Naive thymus-derived CD4-positive, alpha-beta T cell (primary cell): ENCODE results near the gene SPAG9. TPM values are rescaled to one million over a fixed set of nuclear protein-coding genes. Genes with fewer than 3 reads are reported as not detected.

Experiments
- ATAC-seq: fragments of 150-1000 bp; cut with Tn5 transposase; 2 replicates; pipeline ENCODE4 v1.10.0; 2021; ENCODE audit warnings: mild to moderate bottlenecking, moderate library complexity
- CTCF ChIA-PET: fragments of 350-600 bp; sonication (Branson Sonifier 250); formaldehyde crosslinking; loops from one replicate; lab custom pipeline; 2021; ENCODE audit warnings: antibody characterized with exemption; lab: Charles Lee
- POLR2A ChIA-PET: fragments of 350-600 bp; sonication (Branson Sonifier 250); formaldehyde crosslinking; loops from one replicate; lab custom pipeline; 2021; ENCODE audit warnings: antibody characterized with exemption, inconsistent platforms; lab: Charles Lee
- DNase-seq, 9 donors: peaks; one replicate each; pipeline versions ENCODE4 v3.0.0 to v3.0.0-alpha.2; 2020 to 2022; ENCODE audit warnings: mixed read lengths in 1 of 9
- H3K27ac ChIP-seq: one replicate; pipeline ENCODE4 v1.7.0; 2013; ENCODE audit warnings: mild to moderate bottlenecking, low read depth, low read length, moderate library complexity
- H3K27me3 ChIP-seq, 2 donors: one replicate each; pipeline ENCODE4 v1.7.0; 2013; ENCODE audit warnings: low read length in 2 of 2, mild to moderate bottlenecking in 2 of 2, moderate library complexity in 2 of 2; ENCODE audit not compliant: control insufficient read depth in 2 of 2, insufficient read depth in 2 of 2
- H3K36me3 ChIP-seq, 3 experiments: 1 replicate in 2 of 3; 2 replicates in 1 of 3; pipeline ENCODE4 v1.7.0; 2013; ENCODE audit warnings: low read length in 3 of 3, mild to moderate bottlenecking in 3 of 3, moderate library complexity in 1 of 3; ENCODE audit not compliant: insufficient read depth in 3 of 3, control insufficient read depth in 2 of 3
- H3K4me1 ChIP-seq, 2 donors: one replicate each; pipeline ENCODE4 v1.7.0; 2013; ENCODE audit warnings: low read length in 2 of 2, mild to moderate bottlenecking in 2 of 2, moderate library complexity in 1 of 2; ENCODE audit not compliant: control insufficient read depth in 2 of 2, insufficient read depth in 2 of 2
- H3K4me3 ChIP-seq: 2 replicates; pipeline ENCODE4 v1.7.0; 2013; ENCODE audit warnings: mild to moderate bottlenecking, low read length
- H3K9me3 ChIP-seq, 3 experiments: 1 replicate in 2 of 3; 2 replicates in 1 of 3; pipeline ENCODE4 v1.7.0; 2013; ENCODE audit warnings: low read length in 3 of 3; ENCODE audit not compliant: control insufficient read depth in 2 of 3
- H3K27ac Mint-ChIP-seq, 9 donors: one replicate each; pipeline ENCODE4 v1.8.0; 2020 to 2022; ENCODE audit warnings: mixed read lengths in 9 of 9, mild to moderate bottlenecking in 8 of 9, moderate library complexity in 5 of 9, inconsistent platforms in 2 of 9
- H3K27me3 Mint-ChIP-seq, 5 donors: one replicate each; pipeline ENCODE4 v1.8.0; 2021 to 2022; ENCODE audit warnings: mixed read lengths in 5 of 5, mild to moderate bottlenecking in 1 of 5
- H3K36me3 Mint-ChIP-seq, 5 donors: one replicate each; pipeline ENCODE4 v1.8.0; 2020 to 2022; ENCODE audit warnings: mixed read lengths in 5 of 5, mild to moderate bottlenecking in 3 of 5, inconsistent platforms in 1 of 5
- H3K4me1 Mint-ChIP-seq, 7 donors: one replicate each; pipeline ENCODE4 v1.8.0; 2020 to 2022; ENCODE audit warnings: mixed read lengths in 7 of 7, mild to moderate bottlenecking in 3 of 7, inconsistent platforms in 1 of 7
- H3K4me3 Mint-ChIP-seq, 10 donors: one replicate each; pipeline ENCODE4 v1.8.0; 2020 to 2022; ENCODE audit warnings: mild to moderate bottlenecking in 10 of 10, mixed read lengths in 10 of 10, moderate library complexity in 6 of 10, inconsistent platforms in 2 of 10
- H3K9me3 Mint-ChIP-seq, 11 donors: one replicate each; pipeline ENCODE4 v1.8.0; 2020 to 2022; ENCODE audit warnings: mixed read lengths in 11 of 11, mild to moderate bottlenecking in 4 of 11, inconsistent platforms in 1 of 11, moderate library complexity in 1 of 11
- intact Hi-C, 2 donors: fragments of 100-400 bp; cut with micrococcal nuclease; formaldehyde crosslinking; loops; one replicate each; pipeline ENCODE4 v1.15.1; 2023
- polyA plus RNA-seq, 2 donors: library from polyadenylated mRNA; unstranded; fragments of 300-500 nt; fragmentation: Illumina TruSeq; gene quantifications; one replicate each; pipeline ENCODE4 v1.2.3, GENCODE V29; 2021
- total RNA-seq, 6 experiments: library from RNA in 5 of 6; stranded (reverse) in 5 of 6; gene quantifications; 1 replicate in 5 of 6; 2 replicates in 1 of 6; pipeline ENCODE4 v1.2.3 and lab custom pipeline; 2021 to 2026

Gene SPAG9
- total and polyA plus RNA-seq, 7 experiments from 2014 or later: 3.3 to 73.4 (median 52.9) TPM

DNA sequence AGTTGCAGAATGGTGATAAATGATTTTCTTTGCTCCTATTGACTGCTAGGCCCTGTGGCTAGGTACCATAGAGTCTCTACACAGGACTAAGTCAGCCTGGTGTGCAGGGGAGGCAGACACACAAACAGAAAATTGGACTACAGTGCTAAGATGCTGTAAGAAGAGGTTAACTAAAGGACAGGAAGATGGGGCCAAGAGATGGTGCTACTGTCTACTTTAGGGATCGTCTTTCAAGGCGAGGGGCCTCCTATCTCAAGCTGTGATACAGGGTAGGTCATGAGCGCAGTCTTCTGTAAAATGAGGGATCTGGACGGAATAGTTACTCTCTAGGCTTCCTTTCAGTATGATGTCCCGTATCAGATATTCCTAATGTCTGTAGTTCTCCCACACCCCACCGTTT lies 33.5 kb upstream of the SPAG9 start:
- peaks cover 0 to 18% (median 6%) of the 10 kb centered on the region in 7 donors for H3K4me1 Mint-ChIP-seq
- Histone ChIP-seq H3K9me3 (no peaks in the 10 kb centered on the region), H3K27me3 (no peaks in the 10 kb centered on the region), H3K4me1 (peaks cover 15% of the 10 kb centered on the region in 2 donors), H3K27ac (peak overlapping the region; percentile 67), H3K36me3 (peaks cover 0 to 11% (median 0%) of the 10 kb centered on the region in 3 experiments), H3K4me3 (peak overlapping the region; percentile 78)
- no peaks in the 10 kb centered on the region for H3K27me3 Mint-ChIP-seq
- CTCF ChIA-PET: interaction anchor here (0.9 kb wide), 1 partner anchor 34 kb away, joined by 3 read pairs; the partner anchor contains the start of gene SPAG9
- no peak for DNase-seq
- no peaks in the 10 kb centered on the region for H3K9me3 Mint-ChIP-seq
- no peak for ATAC-seq
- POLR2A ChIA-PET: interaction anchor here (1.0 to 2.0 kb wide), 2 partner anchors 9 to 149 kb away, joined by 5 to 26 read pairs; no protein-coding TSS in a partner anchor
- H3K36me3 Mint-ChIP-seq: peaks cover 0 to 12% (median 4%) of the 10 kb centered on the region in 5 donors
- no peak overlapping the region for H3K27ac Mint-ChIP-seq
- H3K4me3 Mint-ChIP-seq: no peak overlapping the region
- intact Hi-C loops: loop anchor here in 1 of 2 donors (5.0 to 10.0 kb wide), 3 partner anchors 302 to 609 kb away; partner anchors contain the start of genes ANKRD40 and SPATA20

DNA sequence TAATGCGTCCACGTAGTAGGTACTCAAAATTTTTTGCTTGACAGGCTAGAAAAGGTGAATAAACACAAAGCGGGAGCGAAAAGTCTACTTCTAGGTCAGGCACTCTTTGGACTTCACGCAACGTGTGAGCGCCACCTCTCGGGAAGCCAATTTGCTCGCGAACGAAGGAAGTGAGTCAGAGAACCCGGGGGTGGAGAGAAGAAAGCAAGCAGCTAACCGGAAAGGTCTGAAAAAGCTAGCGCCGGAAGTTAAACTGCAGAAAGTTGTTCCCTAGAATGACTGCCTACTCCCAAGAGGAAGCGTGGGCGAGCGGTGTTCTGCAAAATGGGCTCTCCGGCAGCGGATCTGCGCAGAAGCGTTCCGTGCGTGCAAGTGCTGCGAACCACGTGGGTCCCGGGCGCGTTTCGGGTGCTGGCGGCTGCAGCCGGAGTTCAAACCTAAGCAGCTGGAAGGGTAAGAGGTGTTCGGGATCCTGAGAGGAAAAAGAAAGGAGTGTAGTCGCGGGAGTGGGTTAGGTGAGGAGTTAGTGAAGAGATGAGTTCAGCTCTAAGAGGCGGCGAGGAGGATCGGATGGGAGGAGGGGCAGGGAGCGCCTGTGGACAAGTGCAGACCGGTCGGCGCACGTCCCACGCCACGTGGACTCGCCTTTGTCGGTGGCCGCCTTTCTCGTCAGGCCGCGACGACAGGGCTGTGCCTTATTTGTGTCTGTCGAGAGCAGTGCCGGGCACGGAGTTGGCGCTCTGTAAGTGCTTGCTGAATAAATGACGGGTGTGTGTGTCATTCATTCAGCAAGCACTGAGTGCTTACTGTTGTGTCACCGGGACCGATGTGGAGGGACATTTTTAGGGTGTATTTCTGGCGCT lies 32.8 kb upstream of the SPAG9 start, which contains the start of gene NME1:
Gene NME1, plus strand, starts transcription at position 350 of the 863 bp plus-strand sequence. CDS start 2,096 bp downstream, outside the sequence.
- H3K4me3 Mint-ChIP-seq: no peak within 1 kb of the TSS
- no peak within 1 kb of the TSS for H3K27ac Mint-ChIP-seq
- intact Hi-C loops: loop anchor here (1.0 to 10.0 kb wide), 18 partner anchors 13 to 609 kb away; partner anchors contain the start of genes MBTD1 (in 2 of the 2), NME2 (in 2 of the 2), UTP18 (in 2 of the 2) and ANKRD40 (in 1 of the 2)
- Histone ChIP-seq H3K27me3 (no peaks in the 10 kb centered on the region), H3K27ac (peak within 1 kb of the TSS; percentile 75), H3K9me3 (no peaks in the 10 kb centered on the region), H3K36me3 (peaks cover 0 to 11% (median 0%) of the 10 kb centered on the region in 3 experiments), H3K4me3 (peak within 1 kb of the TSS; percentile 78), H3K4me1 (peaks cover 15% of the 10 kb centered on the region in 2 donors)
- ChIA-PET POLR2A (interaction anchor here (0.5 to 2.0 kb wide), 15 partner anchors 9 to 287 kb away, joined by 3 to 26 read pairs (median 4); partner anchors contain the start of genes MBTD1, NME2, SPAG9 and TOB1), CTCF (interaction anchor here (0.6 to 3.4 kb wide), 15 partner anchors 11 to 300 kb away, joined by 3 to 68 read pairs (median 3); partner anchors contain the start of genes SPAG9 and TOB1)
- H3K36me3 Mint-ChIP-seq: peaks cover 0 to 12% (median 4%) of the 10 kb centered on the region in 5 donors
- ATAC-seq (peak; percentile 97), DNase-seq (peak; percentile 94 to 99 (median 98))
- H3K27me3 Mint-ChIP-seq: no peaks in the 10 kb centered on the region
- H3K4me1 Mint-ChIP-seq: peaks cover 0 to 15% (median 6%) of the 10 kb centered on the region in 7 donors
- no peaks in the 10 kb centered on the region for H3K9me3 Mint-ChIP-seq

DNA sequence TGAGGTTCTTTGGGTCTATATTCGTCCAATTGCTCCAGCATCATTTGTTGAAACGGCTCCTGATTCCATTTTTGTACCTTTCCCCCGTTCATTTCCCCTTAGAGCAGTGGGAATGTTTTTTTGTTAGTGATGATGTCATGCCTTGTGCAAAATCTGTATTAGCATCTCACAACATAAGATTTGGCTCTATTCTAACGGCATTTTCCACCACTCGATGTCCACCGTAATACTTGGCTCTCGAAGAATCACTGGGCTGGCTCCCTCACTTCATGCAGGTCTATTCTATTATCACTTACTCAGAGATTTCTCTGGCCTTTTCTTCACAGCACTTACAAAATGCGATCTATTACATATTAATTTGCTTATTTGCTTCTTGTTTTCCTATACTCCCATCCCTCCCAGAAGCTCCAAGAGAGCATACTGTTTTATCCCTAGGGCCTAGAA lies 32.1 kb upstream of the SPAG9 start:
- ChIA-PET CTCF (interaction anchor here (0.5 to 3.4 kb wide), 12 partner anchors 10 to 301 kb away, joined by 3 to 68 read pairs (median 3); no protein-coding TSS in a partner anchor), POLR2A (interaction anchor here (0.7 to 2.0 kb wide), 12 partner anchors 10 to 287 kb away, joined by 3 to 26 read pairs (median 6); partner anchors contain the start of genes NME2, SPAG9 and TOB1)
- Mint-ChIP-seq H3K27ac (no peak overlapping the region), H3K4me3 (no peak overlapping the region), H3K9me3 (no peaks in the 10 kb centered on the region), H3K27me3 (no peaks in the 10 kb centered on the region), H3K36me3 (peaks cover 0 to 12% (median 4%) of the 10 kb centered on the region in 5 donors), H3K4me1 (peaks cover 0 to 15% (median 6%) of the 10 kb centered on the region in 7 donors)
- peaks cover 15% of the 10 kb centered on the region in 2 donors for H3K4me1 ChIP-seq
- no peaks in the 10 kb centered on the region for H3K27me3 ChIP-seq
- peaks cover 0 to 9% (median 0%) of the 10 kb centered on the region in 3 experiments for H3K36me3 ChIP-seq
- DNase-seq (no peak), ATAC-seq (no peak)
- H3K9me3 ChIP-seq: no peaks in the 10 kb centered on the region
- peak overlapping the region; percentile 75 for H3K27ac ChIP-seq
- intact Hi-C loops: loop anchor here (1.0 to 10.0 kb wide), 18 partner anchors 14 to 608 kb away; partner anchors contain the start of genes MBTD1 (in 2 of the 2), NME2 (in 2 of the 2), UTP18 (in 2 of the 2) and ANKRD40 (in 1 of the 2)
- H3K4me3 ChIP-seq: peak overlapping the region; percentile 8

DNA sequence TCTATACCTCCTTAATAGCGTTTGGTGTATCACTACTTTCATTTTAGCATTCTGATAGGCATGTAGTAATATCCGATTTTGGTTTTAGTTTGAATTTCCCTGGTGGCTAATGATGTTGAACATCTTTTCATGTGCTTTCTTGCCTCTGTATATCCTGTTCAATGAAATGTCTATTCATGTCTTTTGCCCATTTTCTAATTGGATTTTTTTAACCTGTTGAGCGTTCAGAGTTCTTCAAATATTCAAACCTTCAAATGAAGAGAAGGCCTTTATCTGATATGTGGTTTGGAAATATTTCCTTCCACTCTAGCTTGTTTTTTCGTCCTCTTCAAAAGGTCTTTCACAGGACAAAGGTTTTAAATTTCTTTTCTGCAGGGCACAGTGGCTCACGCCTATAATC lies 30.3 kb upstream of the SPAG9 start:
- POLR2A ChIA-PET: no interaction called here
- no peak overlapping the region for H3K27ac Mint-ChIP-seq
- intact Hi-C loops: loop anchor here in 1 of 2 donors (5.0 to 10.0 kb wide), 3 partner anchors 299 to 606 kb away; partner anchors contain the start of genes ANKRD40 and SPATA20

DNA sequence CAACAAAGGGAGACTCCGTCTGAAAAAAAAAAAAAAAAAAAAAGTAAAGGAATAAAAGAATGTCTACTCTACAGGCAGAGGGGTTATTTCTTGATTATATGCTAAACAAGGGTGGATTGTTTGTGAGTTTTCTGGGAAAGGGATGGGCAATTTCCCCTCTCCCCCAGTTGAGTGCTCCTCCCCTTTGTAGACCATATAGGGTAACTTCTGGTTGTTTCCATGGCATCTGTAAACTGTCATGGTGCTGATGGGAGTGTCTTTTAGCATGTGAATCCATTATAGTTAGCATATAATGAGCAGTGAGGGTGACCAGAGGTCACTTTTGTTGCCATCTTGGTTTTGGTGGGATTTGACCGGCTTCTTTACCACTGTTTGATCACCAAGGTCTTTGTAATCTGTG lies 28.5 kb upstream of the SPAG9 start:
- no peak overlapping the region for H3K27ac Mint-ChIP-seq
- Histone ChIP-seq H3K9me3 (no peaks in the 10 kb centered on the region), H3K27ac (no peak overlapping the region), H3K4me1 (peaks cover 8 to 10% of the 10 kb centered on the region in 2 donors), H3K4me3 (no peak overlapping the region), H3K36me3 (no peaks in the 10 kb centered on the region), H3K27me3 (no peaks in the 10 kb centered on the region)
- H3K4me3 Mint-ChIP-seq: no peak overlapping the region
- POLR2A ChIA-PET: no interaction called here
- peaks cover 0 to 4% (median 0%) of the 10 kb centered on the region in 7 donors for H3K4me1 Mint-ChIP-seq
- no peak for ATAC-seq
- CTCF ChIA-PET: no interaction called here
- H3K36me3 Mint-ChIP-seq: no peaks in the 10 kb centered on the region
- H3K27me3 Mint-ChIP-seq: no peaks in the 10 kb centered on the region
- no peak for DNase-seq
- intact Hi-C loops: no loop called here
- H3K9me3 Mint-ChIP-seq: no peaks in the 10 kb centered on the region

More for the DNA sequence above, 30.3 kb upstream of the SPAG9 start:
- CTCF ChIA-PET: interaction anchor here (3.4 kb wide), 1 partner anchor 151 kb away, joined by 68 read pairs; no protein-coding TSS in a partner anchor
- H3K9me3 ChIP-seq: no peaks in the 10 kb centered on the region
- H3K4me1 ChIP-seq: peaks cover 15% of the 10 kb centered on the region in 2 donors
- Mint-ChIP-seq H3K36me3 (peaks cover 0 to 4% (median 0%) of the 10 kb centered on the region in 5 donors), H3K27me3 (no peaks in the 10 kb centered on the region), H3K4me3 (no peak overlapping the region), H3K9me3 (no peaks in the 10 kb centered on the region), H3K4me1 (peaks cover 0 to 9% (median 5%) of the 10 kb centered on the region in 7 donors)
- no peak for DNase-seq
- no peaks in the 10 kb centered on the region for H3K27me3 ChIP-seq
- ATAC-seq: no peak
- no peak overlapping the region for H3K27ac ChIP-seq
- H3K4me3 ChIP-seq: no peak overlapping the region
- no peaks in the 10 kb centered on the region for H3K36me3 ChIP-seq

DNA sequence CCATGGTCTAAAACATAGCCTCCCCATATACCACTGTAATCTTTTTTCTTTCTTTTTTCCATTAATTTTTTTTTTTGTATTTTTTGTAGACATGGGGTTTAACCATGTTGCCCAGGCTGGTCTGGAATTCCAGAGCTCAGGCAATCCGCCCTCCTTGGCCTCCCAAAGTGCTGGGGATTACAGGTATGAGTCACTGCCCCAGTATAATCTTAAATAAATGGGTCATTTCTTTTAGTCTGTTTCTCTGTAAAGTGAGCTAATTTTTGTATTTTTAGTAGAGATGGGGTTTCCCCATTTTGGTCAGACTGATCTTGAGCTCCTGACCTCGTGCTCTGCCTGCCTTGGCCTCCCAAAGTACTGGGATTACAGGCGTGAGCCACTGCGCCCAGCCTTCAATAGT lies 27.0 kb upstream of the SPAG9 start:
- H3K27ac Mint-ChIP-seq: peak overlapping the region in 1 of 9 donors; percentile 6
- CTCF ChIA-PET: no interaction called here

More for the DNA sequence above, 27.0 kb upstream of the SPAG9 start:
- DNase-seq (no peak), ATAC-seq (no peak)
- Mint-ChIP-seq H3K9me3 (no peaks in the 10 kb centered on the region), H3K27me3 (no peaks in the 10 kb centered on the region), H3K36me3 (no peaks in the 10 kb centered on the region), H3K4me3 (no peak overlapping the region), H3K4me1 (peaks cover 0 to 4% (median 0%) of the 10 kb centered on the region in 7 donors)
- POLR2A ChIA-PET: no interaction called here
- no peaks in the 10 kb centered on the region for H3K27me3 ChIP-seq
- intact Hi-C loops: no loop called here
- H3K36me3 ChIP-seq: no peaks in the 10 kb centered on the region
- H3K4me1 ChIP-seq: peaks cover 1 to 3% of the 10 kb centered on the region in 2 donors
- H3K27ac ChIP-seq: no peak overlapping the region
- H3K9me3 ChIP-seq: no peaks in the 10 kb centered on the region
- no peak overlapping the region for H3K4me3 ChIP-seq
